Right renal pelvis (tissue), 4 donors: ENCODE measurements around the gene LGMN. TPM values are rescaled to one million over a fixed set of nuclear protein-coding genes. Genes with fewer than 3 reads are reported as not detected.
"Not testable (repeated sequence)": the region's sequence is repeated elsewhere in the genome, so short reads cannot be mapped to it uniquely, and the experiment has no call there.

Source experiments
- DNase-seq, 4 donors: peaks; one replicate each; pipeline ENCODE4 v3.0.0-alpha.2; 2013; ENCODE audit warnings: low read depth in 4 of 4, low spot score in 3 of 4, missing footprints in 1 of 4
- polyA plus RNA-seq, 4 donors: library from polyadenylated mRNA; unstranded; fragments of 120-200 nt; gene quantifications; one replicate each; pipeline ENCODE4 v1.2.1, GENCODE V29; 2013; ENCODE audit not compliant: insufficient read length in 4 of 4

LGMN gene
- polyA plus RNA-seq, 4 donors = 121 to 148 (median 132) TPM

DNA sequence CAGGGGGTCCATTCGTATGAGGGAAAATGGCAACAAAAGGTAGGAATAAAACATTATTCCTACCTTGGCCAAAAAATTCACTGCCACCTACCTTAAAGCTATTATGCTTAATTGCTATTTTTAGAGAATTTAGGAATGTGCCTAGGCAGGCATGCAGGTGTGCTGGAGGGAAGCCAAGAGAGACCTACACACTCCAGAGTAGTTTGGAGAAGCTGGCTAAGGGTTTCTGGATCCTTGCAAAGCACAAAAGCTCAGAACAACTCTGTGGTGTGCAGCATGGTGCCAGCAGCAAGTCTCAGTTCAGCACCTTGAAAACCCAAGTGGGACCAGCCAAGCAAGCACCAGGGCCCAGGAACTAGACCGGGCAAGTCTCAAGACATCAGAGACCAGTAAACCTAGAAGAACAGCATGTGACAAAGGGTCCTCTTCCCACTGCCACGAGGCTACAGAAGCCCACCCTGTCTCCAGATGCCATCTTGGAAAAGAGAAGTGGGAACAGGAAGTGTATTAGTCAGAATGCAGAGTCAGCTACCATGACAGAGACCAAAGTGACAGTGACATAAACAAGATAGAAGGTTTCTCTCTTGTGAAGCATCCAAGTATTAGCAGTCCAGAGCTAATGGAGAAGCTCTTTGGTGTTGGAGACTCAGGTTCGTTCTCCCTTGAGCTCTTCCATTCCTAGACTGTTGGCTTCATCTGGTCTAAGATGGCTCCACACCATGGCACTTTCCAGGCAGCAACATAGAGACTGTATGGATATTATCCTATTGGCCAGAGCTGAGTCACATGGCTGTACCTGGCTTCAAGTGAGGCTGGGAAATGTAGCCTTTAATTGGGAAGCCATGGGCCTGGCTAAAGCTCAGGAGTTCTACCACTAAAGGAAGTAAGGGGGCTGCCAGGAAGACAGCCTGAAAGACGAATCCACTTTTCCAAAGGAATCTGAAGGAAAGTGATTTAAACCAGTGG is 15.5 kb upstream of the LGMN start:
- DNase-seq = not testable (repeated sequence)

DNA sequence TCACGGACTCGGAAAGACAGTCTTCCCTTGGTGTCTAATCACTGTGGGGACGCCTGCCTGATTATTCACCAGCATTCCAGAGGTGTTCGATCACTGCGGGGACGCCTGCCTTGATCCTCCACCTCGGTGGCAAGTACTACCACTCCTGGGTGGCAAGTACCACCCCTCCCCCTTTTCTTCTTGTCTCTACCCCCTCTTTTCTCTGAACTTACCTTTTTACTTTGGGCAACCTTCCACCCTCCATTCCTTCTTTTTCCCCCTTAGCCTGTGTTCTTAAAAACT is 12.0 kb upstream of the LGMN start:
- DNase-seq = no peak

DNA sequence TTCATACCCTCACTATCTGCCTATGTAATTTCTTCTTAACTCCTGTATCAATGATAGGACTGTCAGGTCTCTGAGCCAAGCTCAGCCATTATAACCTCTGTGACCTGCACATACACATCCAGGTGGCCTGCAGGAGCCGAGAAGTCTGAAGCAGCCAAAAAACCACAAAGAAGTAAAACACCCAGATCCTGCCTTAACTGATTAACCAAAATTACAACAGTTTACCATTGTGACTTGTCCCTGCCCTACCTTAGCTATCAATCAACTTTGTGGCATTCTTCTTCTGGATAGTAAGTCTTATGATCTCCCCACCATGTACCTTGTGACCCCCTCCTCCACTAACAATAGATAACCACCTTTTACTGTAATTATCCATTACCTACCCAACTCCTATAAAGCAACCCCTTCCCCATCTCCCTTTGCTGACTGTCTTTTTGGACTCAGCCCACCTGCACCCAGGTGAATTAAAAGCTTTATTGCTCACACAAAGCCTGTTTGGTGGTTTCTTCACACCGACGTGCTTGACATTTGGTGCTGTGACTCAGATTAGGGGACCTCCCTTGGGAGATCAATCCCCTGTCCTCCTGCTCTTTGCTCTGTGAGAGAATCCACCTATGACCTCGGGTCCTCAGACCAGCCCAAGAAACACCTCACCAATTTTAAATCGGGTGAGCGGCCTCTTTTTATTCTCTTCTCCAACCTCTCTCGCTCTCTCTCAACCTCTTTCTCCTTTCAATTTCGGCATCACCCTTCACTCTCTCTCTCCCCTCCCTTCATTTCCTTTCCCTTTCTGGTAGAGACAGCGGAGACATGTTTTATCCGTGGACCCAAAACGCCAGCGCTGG is 11.5 kb upstream of the LGMN start:
- no peak for DNase-seq

DNA sequence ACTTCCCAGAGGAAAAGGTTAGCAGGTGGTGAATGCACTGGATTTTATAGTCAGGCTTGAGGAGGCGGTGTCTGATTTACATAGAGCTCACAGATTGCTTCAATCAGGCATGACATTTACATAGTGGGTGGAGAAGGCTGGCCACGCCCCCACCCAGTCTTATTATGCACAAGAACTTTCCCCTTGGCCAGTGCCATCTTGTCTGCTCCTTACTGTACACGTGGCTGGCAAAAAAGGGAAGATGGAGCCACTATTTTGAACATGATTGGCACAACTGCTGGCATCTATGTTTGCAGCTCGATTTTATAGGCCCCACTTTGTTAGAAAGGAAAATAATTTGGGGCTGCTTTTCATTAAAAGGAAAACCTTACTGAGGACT is 10.9 kb upstream of the LGMN start:
- DNase-seq = no peak

DNA sequence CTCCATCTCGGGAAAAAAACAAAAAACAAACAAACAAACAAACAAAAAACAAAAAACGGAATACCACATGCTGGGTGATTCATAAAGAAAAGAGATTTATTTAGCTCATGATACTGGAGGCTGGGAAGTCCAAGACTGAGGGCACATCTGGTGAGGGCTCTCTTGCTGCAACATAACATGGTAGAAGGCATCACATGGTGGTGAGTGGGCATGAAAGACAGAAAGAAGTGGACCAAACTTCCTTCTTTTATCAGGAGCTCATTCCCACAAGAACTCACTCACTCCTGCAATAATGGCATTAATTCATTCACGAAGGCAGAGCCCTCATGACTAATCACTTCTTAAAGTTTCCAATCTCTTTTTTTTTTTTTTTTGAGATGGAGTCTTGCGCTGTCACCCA is 8.0 kb upstream of the LGMN start:
- DNase-seq = no peak

DNA sequence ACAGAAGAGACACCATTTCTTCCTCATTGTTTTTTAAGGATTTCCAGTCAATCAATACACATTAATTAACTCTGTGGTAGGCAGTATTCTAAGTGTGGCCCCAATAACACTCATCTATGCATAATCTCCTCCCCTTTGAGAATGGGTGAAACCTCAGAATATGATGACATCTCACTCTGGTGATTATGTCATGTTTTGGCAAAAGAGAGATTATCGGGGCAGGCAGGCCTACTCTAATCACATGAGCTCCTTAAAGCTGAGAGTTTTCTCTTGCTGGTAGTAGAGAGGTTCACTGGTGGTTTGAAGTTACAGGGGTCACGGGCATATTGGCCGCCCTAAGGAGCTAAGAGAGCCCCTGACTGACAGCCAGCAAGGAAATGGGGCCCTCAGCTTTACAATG is 7.1 kb upstream of the LGMN start:
- DNase-seq = no peak

DNA sequence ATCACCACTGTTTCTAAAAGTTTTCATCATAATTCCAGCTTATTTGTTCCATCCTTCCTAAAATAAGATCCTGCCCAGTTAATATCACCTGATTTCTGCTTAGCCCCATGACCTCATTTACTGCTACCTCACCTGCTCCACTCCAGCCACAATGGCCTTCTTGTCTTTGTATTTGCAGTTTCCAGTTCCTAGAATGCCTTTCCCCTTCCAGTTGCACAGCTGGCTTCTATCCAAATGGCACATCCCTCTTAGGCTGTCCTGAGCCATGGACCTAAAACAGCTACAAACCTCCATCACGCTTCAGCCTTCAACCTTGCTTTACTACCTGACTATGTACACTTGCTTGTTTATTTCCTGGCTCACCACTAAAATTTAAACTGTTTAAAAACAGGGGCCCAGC is 6.5 kb upstream of the LGMN start:
- no peak for DNase-seq

DNA sequence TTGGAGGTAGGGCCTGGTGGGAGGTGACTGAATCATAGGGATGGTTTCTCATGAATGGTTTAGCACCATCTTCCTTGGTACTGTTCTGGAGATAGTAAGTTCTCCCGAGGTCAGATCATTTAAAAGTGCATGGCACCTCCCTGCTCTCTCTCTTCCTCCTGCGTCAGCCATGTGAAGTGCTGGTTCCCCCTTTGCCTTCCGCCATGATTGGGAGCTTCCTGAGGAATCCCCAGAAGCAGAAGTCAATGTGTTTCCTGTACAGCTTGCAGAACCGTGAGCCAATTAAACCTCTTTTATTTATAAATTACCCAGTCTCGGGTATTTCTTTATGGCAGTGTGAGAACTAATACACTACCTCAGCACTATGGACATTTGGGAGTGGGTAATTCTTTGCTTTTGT is 4.8 kb upstream of the LGMN start:
- DNase-seq = no peak

DNA sequence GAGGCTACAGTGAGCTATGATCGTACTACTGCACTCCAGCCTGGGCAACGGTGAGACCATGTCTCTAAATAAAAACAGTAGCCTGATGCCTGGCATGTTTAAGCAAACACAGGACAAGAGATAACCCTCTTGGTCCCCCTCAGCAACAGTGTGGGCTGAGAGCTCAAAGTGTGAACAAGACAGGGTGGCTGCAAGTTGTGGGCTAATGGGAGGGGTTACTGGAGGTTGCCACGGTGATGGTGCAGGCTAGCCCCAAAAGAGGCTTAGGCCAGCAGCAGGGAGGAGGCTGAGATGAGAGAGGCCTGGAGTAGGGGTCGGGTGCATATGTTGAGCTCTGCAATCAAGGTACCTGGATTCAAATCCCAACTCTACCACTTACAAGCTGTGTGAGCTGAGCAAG is 3.4 kb upstream of the LGMN start:
- DNase-seq = no peak

DNA sequence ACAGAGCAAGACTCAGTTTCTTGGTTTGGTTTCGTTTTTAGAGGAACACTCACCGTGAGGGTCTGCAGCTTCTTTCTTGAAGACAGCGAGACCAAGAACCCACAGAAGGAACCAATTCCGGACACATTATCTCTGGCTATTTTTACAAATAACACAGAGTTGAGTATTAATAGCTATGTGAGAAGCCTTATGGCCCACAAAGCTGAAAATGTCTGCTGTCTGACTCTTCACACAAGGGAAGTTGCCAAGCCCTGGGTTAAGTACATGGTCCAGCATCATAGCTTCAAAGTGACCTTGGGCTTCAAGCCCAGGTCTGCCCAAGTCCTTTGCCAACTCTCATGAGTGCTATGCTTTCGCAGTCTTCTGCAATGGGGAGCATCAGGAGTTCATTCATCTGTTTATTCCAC is 2.6 kb upstream of the LGMN start:
- DNase-seq = no peak

DNA sequence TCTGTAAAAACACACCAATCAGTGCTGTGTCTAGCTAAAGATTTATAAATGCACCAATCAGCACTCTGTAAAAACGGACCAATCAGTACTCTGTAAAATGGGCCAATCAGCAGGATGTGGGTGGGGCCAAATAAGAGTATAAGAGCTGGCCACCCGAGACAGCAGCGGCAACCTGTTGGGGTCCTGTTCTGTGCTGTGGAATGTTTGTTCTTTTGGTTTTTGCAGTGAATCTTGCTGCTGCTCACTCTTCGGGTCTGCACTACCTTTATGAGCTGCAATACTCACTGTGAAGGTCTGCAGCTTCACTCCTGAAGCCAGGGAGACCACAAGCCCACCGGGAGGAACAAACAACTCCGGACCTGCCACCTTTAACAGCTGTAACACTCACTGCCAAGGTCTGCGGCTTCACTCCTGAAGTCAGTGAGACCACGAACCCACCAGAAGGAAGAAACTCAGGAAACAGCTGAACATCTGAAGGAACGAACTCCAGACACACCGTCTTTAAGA is 1.8 kb upstream of the LGMN start:
- DNase-seq = not testable (repeated sequence)

DNA sequence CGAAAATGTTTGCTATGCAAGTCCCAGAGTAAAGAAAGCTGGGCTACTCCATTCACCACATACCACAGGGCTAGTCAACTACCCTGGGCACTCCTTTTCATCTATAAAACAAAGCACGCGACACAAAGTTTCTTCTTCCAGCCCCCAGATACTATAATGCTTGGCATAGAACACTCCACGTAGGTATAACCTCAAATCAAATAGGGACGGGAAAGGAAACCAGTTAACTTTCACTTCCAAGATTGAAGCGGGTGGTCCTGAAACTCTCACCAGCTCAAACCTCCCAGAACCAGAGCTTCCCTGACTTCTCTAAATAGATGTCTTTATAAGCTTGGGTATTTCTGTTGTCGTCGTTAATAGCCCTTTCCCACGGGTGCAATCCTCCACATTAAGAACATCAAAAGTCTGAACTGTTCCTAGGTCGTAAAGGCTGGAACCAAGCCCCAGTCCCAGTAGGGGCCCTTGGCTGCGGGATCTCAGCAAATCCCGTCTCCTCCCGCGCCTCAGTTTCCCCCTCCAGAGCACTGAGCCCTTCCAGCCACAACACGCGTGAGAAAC is 647 bp downstream of the LGMN start:
- peak in 1 of 4 donors; percentile 15 for DNase-seq

DNA sequence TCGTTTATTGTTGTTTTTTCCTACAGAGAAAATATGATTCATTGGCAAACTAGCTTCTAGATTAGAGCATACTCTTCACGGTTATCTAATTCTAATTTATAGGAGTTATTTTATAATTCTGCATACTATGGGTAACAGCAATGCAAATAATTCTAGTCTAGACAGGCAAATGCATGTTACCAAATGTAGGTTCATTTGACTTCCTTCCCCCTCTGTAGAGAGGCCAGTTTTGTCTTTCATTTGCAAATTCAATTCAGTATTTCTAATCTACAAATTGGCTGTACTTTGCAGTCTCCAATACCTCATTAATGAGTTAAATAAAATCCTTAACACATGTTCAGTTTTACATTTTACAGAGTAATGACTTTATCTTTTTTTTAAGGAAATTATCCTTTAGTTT is 4.2 kb downstream of the LGMN start:
- no peak for DNase-seq

DNA sequence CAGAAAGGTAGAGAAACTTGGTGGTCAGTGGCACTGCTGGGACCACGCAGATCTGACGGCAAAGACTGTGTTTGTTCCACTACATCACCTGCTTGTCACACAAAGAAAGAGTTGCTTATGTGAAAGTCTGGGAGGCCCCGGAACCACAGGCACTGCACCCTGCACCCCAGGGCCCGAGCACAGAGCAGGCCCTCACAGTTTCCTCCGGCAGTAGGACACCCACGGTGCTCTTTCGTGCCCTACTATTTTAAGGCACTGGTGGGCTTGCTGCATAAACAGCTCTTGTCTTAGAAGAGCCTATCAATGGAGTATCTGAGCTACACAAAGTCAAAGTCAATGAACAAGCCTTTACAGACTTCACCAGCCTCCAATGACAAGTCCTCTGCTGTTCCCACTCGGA is 8.0 kb downstream of the LGMN start:
- DNase-seq = no peak

DNA sequence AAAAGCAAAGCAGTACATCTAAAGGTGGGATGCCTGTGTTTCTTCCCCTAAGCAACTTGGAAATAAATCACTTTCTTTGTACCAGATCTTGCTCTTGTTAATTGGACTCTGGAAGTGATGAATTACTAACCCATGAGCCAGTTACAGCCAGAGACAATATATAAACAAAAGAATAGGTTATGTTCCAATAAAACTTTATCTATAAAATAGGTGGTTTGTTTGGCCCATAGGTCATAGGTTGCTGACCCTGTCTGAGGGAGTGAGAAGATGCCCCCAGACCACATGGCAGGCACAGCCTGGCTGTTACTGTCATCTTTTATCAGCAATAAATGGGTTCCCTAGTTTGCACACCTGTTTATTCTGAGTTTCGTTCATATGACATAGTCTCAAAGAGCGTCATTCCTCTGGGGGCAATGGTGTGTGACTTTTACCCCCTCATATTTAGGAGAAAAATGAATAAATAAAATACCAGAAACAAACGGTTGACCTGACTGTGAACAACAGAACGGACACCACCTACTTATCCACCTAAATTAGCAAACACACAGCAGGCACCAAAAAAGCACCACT is 10.7 kb downstream of the LGMN start:
- DNase-seq = no peak

DNA sequence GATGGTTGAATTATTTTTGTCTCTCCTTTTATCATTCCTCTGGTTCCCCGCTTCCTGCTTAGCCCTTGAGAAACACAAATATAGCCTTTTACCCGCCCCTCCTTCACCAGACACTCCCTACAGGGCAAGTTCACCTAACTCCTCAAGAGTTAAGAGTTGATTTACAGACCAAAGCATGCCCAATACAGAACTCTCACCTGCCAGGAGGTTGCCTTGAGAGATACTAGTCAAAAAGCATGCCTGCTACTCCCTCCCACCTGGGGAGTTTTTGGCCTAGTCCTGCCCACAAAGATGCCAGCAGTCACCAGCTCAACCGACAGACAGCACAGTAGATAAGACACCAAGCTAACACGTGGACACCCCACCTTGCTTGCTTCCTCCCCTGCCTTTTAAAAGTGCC is 11.2 kb downstream of the LGMN start:
- no peak for DNase-seq

DNA sequence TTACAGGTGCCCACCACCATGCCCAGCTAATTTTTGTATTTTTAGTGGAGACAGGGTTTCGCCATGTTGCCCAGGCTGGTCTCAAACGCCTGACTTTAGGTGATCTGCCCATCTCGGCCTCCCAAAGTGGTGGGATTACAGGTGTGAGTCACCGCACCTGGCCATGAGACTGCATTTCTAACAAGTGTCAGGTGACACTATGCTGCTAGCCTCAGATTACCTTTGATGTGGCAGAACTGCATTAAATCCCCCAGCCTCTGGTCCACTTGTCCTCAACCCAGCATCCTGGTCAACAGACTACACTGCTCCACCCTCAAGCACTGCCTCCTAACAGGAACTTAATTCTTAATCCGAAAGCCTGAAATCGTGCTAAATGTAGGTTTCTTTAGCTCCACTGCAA is 13.1 kb downstream of the LGMN start:
- no peak for DNase-seq

DNA sequence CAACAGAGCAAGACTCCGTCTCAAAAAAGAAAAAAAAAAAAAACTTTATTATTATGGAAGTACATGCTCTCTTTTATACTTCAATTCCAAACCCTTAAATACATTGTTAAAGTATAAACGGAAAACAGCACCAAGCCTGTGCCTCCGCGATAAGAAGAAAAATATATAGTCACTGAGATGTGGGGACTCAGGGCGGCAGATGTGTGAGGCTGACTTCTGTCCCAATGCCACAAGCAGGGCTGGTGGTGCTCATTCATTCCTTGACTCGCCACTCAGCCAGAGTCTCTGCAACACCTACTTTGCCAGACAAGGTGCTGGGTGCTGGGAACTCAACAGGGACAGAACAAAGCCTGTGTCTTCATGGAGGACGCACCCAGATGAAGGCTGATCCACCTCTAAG is 13.8 kb downstream of the LGMN start:
- DNase-seq = no peak

DNA sequence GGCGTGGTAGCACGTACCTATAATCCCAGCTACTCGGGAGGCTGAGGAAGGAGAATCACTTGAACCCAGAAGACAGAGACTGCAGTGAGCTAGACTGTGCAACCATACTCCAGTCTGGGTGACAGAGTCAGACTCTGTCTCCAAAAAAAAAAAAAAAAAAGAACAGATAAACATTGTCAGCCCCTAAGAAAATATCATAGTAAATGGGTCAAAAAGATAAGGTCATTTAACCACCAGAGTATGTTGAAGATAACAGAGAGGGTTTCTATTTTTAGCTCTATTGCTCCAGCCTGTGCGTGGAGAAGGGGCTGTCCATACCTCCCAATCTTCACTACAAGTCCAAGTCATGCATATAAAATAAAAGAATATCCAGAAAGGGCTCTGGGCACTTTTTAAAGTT is 15.4 kb downstream of the LGMN start:
- DNase-seq = no peak

DNA sequence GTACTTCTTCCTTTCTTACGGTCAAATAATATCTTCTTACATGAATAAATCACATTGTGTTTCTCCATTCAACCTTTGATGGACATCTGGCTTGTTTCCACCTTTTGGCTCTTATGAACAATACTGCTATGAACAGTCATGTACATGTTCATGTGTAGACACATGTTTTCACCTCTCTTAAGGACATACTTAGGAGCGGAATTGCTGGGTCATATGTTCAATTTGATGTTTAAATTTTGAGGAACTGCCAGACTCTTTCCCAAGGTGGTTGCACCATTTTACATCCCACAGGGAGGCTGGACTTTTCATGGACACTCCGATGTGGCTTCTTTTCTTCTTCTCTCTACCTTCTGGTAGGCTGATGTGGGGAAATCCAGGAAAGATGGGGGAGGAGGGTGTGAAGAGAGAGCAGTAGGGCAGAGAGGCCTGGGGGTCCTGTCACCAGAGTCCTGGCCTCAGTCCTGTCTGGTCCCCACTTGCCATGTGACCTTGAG is 16.8 kb downstream of the LGMN start:
- DNase-seq = no peak
